HepG2 (cell line): Measurements from ENCODE around the gene ARL5A. TPM values are rescaled to one million over a fixed set of nuclear protein-coding genes. Genes with fewer than 3 reads are reported as not detected.
A peak's percentile ranks its signal among the peaks of the same experiment; 100 is the strongest.

Source experiments
- BRCA1 ChIP-seq: sonication (generic); formaldehyde crosslinking; IDR thresholded peaks from 2 replicates; pipeline ENCODE4 v1.4.0; 2020; ENCODE audit warnings: missing genetic modification reagents
- CREB1 ChIP-seq, 2 experiments: fragments of 450-650 bp in 1 of 2; IDR thresholded peaks; 2 replicates each; pipeline ENCODE4 v1.6.1; 2016 to 2017; ENCODE audit warnings: control low read depth in 1 of 2, mild to moderate bottlenecking in 1 of 2, missing compliant biosample characterization in 1 of 2, missing genetic modification characterization in 1 of 2
- GTF2F1 ChIP-seq: fragments of 150-350 bp; IDR thresholded peaks from 2 replicates; pipeline ENCODE4 v1.6.1; 2014; ENCODE audit warnings: low read length
- MAFF ChIP-seq: IDR thresholded peaks from 2 replicates; pipeline ENCODE4 v1.6.1; 2011; ENCODE audit warnings: low read depth, low read length, improper control_type of control experiment
- MAFK ChIP-seq, 2 experiments: IDR thresholded peaks in 1 of 2; conservative IDR thresholded peaks in 1 of 2; 2 replicates each; pipeline ENCODE4 v1.6.1; 2011; ENCODE audit warnings: improper control_type of control experiment in 2 of 2, low read length in 2 of 2
- NCOA1 ChIP-seq: sonication (generic); formaldehyde crosslinking; IDR thresholded peaks from 2 replicates; pipeline ENCODE4 v1.9.0; 2021; ENCODE audit warnings: missing genetic modification reagents
- SP140L ChIP-seq: sonication (generic); formaldehyde crosslinking; IDR thresholded peaks from 2 replicates; pipeline ENCODE4 v1.4.0; 2020; ENCODE audit warnings: missing genetic modification reagents, borderline replicate concordance
- ZC3H4 ChIP-seq: sonication (generic); formaldehyde crosslinking; IDR thresholded peaks from 2 replicates; pipeline ENCODE4 v1.4.0; 2020; ENCODE audit warnings: missing genetic modification reagents, borderline replicate concordance
- ZNF17 ChIP-seq: sonication (generic); formaldehyde crosslinking; IDR thresholded peaks from 2 replicates; pipeline ENCODE4 v1.5.0; 2020; ENCODE audit warnings: mild to moderate bottlenecking, missing genetic modification reagents
- ZNF256 ChIP-seq: sonication (generic); formaldehyde crosslinking; conservative IDR thresholded peaks from 2 replicates; pipeline ENCODE4 v1.4.0; 2020; ENCODE audit warnings: missing genetic modification reagents
- ZNF264 ChIP-seq: sonication (generic); formaldehyde crosslinking; IDR thresholded peaks from 2 replicates; pipeline ENCODE4 v1.4.0; 2020; ENCODE audit warnings: missing genetic modification reagents
- ZNF292 ChIP-seq: sonication (generic); formaldehyde crosslinking; IDR thresholded peaks from 2 replicates; pipeline ENCODE4 v1.8.1; 2022; ENCODE audit warnings: mild to moderate bottlenecking, low read depth, missing genetic modification reagents, borderline replicate concordance
- ZNF3 ChIP-seq: IDR thresholded peaks from 2 replicates; pipeline ENCODE4 v1.7.0; 2017; ENCODE audit warnings: inconsistent platforms
- ZNF557 ChIP-seq: sonication (generic); formaldehyde crosslinking; IDR thresholded peaks from 2 replicates; pipeline ENCODE4 v1.4.0; 2020; ENCODE audit warnings: missing genetic modification reagents
- polyA plus RNA-seq, 8 experiments: library from polyadenylated mRNA; depleted of rRNA in 3 of 8; stranded (reverse) in 7 of 8; unstranded in 1 of 8; fragments of >200 nt; fragmentation: Illumina TruSeq in 4 of 8; extraction: Trizol in 4 of 8; gene quantifications; 2 replicates each; pipeline versions ENCODE4 v1.2.1 to v1.2.3, GENCODE V29; 2011 to 2016; ENCODE audit warnings: low read depth in 4 of 8, missing spikeins in 1 of 8, mixed read lengths in 1 of 8; ENCODE audit not compliant: insufficient read depth in 1 of 8
- total RNA-seq, 5 experiments: library from RNA; depleted of rRNA; stranded (reverse); fragments of >200 nt; fragmentation: Illumina TruSeq; extraction: Trizol; gene quantifications; 2 replicates each; pipeline ENCODE4 v1.2.3, GENCODE V29; 2016; ENCODE audit warnings: low read depth in 1 of 5
- TF ChIP-seq, protein P1 (sequence below): sonication (generic); formaldehyde crosslinking; IDR thresholded peaks from 2 replicates; pipeline ENCODE4 v1.8.1; 2023; ENCODE audit warnings: mild to moderate bottlenecking, moderate library complexity, missing genetic modification reagents
- TF ChIP-seq, protein P2 (sequence below): IDR thresholded peaks from 2 replicates; pipeline ENCODE4 v1.6.1; 2016
- TF ChIP-seq, protein P3 (sequence below): sonication (generic); formaldehyde crosslinking; IDR thresholded peaks from 2 replicates; pipeline ENCODE4 v1.5.1; 2020; ENCODE audit warnings: mild to moderate bottlenecking, moderate library complexity, missing genetic modification reagents

The ARL5A gene
- total and polyA plus RNA-seq, 2 of the 13 experiments (the other 11 are each of a cell fraction or from before 2014, with no cell fraction given): 47.5 to 149 TPM

- TF ChIP-seq CREB1 (IDR thresholded peaks at IDR 0.05): no peak
- TF ChIP-seq CREB1 (CRISPR knock-in tag; IDR thresholded peaks at IDR 0.05): peak; percentile 60; the same call in 1 of the 2 replicates
- TF ChIP-seq MAFF: peak; percentile 92
- peak; percentile 58; the same call in 1 of the 2 replicates for TF ChIP-seq NCOA1 (CRISPR knock-in tag)
- peak; percentile 9; the same call in 1 of the 2 replicates for TF ChIP-seq ZNF557 (CRISPR knock-in tag)
- TF ChIP-seq ZC3H4 (CRISPR knock-in tag): peak; percentile 97; the same call in 1 of the 2 replicates
- 0 out of 2 replicates have a peak, but pooled peaks have one; percentile 52 for TF ChIP-seq ZNF3
- 0 out of 2 replicates have a peak, but pooled peaks have one; percentile 34 for TF ChIP-seq ZNF264
- peak; percentile 61; the same call in 1 of the 2 replicates for TF ChIP-seq SP140L (CRISPR knock-in tag)
- TF ChIP-seq, protein P1, sequence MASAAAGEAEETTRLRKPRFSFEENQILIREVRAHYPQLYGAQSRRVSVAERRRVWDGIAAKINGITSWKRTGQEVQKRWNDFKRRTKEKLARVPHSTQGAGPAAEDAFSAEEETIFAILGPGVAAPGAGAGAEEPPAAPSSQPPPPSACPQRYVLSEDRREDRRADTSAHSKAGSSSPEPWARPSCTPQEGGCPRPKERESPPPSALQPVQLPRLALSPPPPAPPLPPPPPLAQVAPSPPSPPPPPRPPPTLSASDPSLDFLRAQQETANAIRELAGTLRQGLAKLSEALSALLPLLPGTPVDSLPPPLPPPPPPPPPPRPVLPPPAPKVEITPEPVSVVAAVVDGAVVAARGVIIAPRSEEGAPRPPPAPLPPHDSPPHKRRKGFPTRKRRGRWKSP (CRISPR knock-in tag): peak; percentile 39; the same call in 1 of the 2 replicates
- 0 out of 2 replicates have a peak, but pooled peaks have one; percentile 13 for TF ChIP-seq BRCA1 (CRISPR knock-in tag)
- TF ChIP-seq MAFK (conservative IDR thresholded peaks at IDR 0.05 in 1 of 2, IDR thresholded peaks at IDR 0.05 in 1 of 2; ENCODE audit: low read length in 2 of 2): peak; percentile 95
- TF ChIP-seq GTF2F1: no peak
- TF ChIP-seq, protein P2, sequence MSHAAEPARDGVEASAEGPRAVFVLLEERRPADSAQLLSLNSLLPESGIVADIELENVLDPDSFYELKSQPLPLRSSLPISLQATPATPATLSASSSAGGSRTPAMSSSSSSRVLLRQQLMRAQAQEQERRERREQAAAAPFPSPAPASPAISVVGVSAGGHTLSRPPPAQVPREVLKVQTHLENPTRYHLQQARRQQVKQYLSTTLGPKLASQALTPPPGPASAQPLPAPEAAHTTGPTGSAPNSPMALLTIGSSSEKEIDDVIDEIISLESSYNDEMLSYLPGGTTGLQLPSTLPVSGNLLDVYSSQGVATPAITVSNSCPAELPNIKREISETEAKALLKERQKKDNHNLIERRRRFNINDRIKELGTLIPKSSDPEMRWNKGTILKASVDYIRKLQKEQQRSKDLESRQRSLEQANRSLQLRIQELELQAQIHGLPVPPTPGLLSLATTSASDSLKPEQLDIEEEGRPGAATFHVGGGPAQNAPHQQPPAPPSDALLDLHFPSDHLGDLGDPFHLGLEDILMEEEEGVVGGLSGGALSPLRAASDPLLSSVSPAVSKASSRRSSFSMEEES (CRISPR knock-in tag): 0 out of 2 replicates have a peak, but pooled peaks have one; percentile 8
- no peak for TF ChIP-seq ZNF17
- 0 out of 2 replicates have a peak, but pooled peaks have one; percentile 7 for TF ChIP-seq ZNF256
- TF ChIP-seq ZNF292 (CRISPR knock-in tag): no peak
- TF ChIP-seq, protein P3, sequence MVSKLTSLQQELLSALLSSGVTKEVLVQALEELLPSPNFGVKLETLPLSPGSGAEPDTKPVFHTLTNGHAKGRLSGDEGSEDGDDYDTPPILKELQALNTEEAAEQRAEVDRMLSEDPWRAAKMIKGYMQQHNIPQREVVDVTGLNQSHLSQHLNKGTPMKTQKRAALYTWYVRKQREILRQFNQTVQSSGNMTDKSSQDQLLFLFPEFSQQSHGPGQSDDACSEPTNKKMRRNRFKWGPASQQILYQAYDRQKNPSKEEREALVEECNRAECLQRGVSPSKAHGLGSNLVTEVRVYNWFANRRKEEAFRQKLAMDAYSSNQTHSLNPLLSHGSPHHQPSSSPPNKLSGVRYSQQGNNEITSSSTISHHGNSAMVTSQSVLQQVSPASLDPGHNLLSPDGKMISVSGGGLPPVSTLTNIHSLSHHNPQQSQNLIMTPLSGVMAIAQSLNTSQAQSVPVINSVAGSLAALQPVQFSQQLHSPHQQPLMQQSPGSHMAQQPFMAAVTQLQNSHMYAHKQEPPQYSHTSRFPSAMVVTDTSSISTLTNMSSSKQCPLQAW (CRISPR knock-in tag): 0 out of 2 replicates have a peak, but pooled peaks have one; percentile 2
Measured at GRCh38 chr2:151828890-151829324, 686 bp upstream of the ARL5A start (continued).
